ENCODE data around the gene BBX. TPM values are rescaled to one million over a fixed set of nuclear protein-coding genes. Genes with fewer than 3 reads are reported as not detected.

BBX gene
- total RNA-seq, 1 donor from 2014 or later, result 54.1 TPM

DNA sequence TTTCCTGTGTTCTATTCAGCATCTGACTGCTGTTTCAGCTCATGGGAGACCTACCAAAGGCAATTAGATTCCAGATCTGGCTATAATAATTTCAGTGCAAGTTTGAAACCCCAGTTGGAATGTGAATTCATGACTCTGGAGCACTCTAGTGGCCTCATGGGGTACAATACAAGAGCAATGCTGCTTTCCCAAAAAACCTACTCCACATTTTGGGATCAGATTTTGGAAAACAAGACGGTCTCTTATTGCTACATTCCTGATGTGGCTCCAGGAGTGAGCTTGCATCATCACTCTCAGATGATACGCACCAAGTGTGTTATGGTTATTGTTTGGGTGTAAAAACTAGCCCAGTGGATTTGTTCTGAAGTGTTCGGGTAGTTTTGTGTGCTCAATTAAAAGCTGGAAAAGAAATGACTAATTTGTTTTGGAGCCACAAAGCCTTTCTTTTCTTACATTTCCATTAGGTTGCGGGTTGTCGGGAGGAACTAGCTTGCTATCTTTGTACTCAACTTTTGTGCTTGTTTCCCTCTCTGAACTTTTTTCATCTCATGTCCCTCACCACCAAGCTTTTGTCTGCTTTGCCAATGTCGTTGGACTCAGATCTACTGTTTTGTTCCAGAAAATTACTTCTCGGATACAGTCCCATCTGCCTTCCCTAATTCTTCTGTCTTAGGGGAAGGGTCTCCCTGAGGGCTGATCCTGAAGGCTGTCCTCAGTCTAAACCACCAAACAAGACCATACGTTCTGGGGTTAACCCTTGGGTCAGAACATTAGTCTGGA, 272.1 kb downstream of the BBX start:
- TF ChIP-seq, protein P1, sequence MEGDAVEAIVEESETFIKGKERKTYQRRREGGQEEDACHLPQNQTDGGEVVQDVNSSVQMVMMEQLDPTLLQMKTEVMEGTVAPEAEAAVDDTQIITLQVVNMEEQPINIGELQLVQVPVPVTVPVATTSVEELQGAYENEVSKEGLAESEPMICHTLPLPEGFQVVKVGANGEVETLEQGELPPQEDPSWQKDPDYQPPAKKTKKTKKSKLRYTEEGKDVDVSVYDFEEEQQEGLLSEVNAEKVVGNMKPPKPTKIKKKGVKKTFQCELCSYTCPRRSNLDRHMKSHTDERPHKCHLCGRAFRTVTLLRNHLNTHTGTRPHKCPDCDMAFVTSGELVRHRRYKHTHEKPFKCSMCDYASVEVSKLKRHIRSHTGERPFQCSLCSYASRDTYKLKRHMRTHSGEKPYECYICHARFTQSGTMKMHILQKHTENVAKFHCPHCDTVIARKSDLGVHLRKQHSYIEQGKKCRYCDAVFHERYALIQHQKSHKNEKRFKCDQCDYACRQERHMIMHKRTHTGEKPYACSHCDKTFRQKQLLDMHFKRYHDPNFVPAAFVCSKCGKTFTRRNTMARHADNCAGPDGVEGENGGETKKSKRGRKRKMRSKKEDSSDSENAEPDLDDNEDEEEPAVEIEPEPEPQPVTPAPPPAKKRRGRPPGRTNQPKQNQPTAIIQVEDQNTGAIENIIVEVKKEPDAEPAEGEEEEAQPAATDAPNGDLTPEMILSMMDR (IDR thresholded peaks at IDR 0.05; ENCODE audit: unreplicated experiment), result no peak
- H3K27ac Mint-ChIP-seq, result no peak overlapping the region
- no peaks in the 10 kb centered on the region for H3K9me3 Mint-ChIP-seq (ENCODE audit: low read depth)

DNA sequence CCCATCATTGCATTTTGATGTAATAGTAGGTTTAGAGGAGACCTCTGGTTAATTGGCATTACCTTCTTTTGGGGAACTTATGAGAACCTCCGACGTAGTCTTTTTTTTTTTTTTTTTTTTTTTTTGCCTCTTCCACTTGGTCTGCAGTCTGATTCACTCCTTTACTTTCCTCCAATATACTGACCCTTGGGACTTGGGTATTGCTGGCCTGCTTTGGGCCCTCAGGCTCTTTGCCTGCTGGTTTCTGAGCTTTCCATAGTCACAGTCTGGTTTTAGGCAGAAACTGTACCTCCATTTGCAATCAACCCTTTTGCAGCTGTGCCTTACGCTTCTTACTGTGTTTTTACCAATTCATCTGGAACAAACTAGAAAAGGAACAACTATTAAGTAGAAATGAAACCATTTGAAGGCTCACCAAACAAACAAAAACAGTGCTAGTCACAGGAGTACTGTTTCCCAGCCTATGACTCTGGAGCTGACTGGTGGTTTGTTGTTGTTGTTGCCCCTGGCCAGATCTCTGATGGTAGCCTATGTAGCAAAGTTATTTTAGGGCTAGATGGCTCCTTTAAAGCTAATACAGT, 272.8 kb downstream of the BBX start:
- TF ChIP-seq, protein P1 (IDR thresholded peaks at IDR 0.05; ENCODE audit: unreplicated experiment), result no peak
- H3K9me3 Mint-ChIP-seq (ENCODE audit: low read depth), result no peaks in the 10 kb centered on the region
- H3K27me3 Mint-ChIP-seq, result no peaks in the 10 kb centered on the region
- no peak overlapping the region for H3K27ac Mint-ChIP-seq
- peaks cover 25% of the 10 kb centered on the region for H3K36me3 Mint-ChIP-seq (ENCODE audit: insufficient read depth)
- no peaks in the 10 kb centered on the region for H3K4me1 Mint-ChIP-seq (ENCODE audit: low read depth)
- no peak for DNase-seq (ENCODE audit: low spot score, unreplicated experiment)
- no peak overlapping the region for H3K4me3 Mint-ChIP-seq (ENCODE audit: low read depth)

More for the DNA sequence above, 272.1 kb downstream of the BBX start:
- H3K36me3 Mint-ChIP-seq (ENCODE audit: insufficient read depth), result peaks cover 30% of the 10 kb centered on the region
- no peak overlapping the region for H3K4me3 Mint-ChIP-seq (ENCODE audit: low read depth)
- H3K27me3 Mint-ChIP-seq, result no peaks in the 10 kb centered on the region
- no peak for DNase-seq (ENCODE audit: low spot score, unreplicated experiment)
- H3K4me1 Mint-ChIP-seq (ENCODE audit: low read depth), result no peaks in the 10 kb centered on the region

- no peak overlapping the region for H3K27ac Mint-ChIP-seq
- no peak for DNase-seq (ENCODE audit: low spot score, unreplicated experiment)
- TF ChIP-seq, protein P1 (IDR thresholded peaks at IDR 0.05; ENCODE audit: unreplicated experiment), result no peak
- no peaks in the 10 kb centered on the region for H3K9me3 Mint-ChIP-seq (ENCODE audit: low read depth)
- no peak overlapping the region for H3K4me3 Mint-ChIP-seq (ENCODE audit: low read depth)
- H3K27me3 Mint-ChIP-seq, result no peaks in the 10 kb centered on the region
- H3K4me1 Mint-ChIP-seq (ENCODE audit: low read depth), result no peaks in the 10 kb centered on the region
- H3K36me3 Mint-ChIP-seq (ENCODE audit: insufficient read depth), result peaks cover 27% of the 10 kb centered on the region
Measured at GRCh38 chr3:107796791-107797190, 274.0 kb downstream of the BBX start.

DNA sequence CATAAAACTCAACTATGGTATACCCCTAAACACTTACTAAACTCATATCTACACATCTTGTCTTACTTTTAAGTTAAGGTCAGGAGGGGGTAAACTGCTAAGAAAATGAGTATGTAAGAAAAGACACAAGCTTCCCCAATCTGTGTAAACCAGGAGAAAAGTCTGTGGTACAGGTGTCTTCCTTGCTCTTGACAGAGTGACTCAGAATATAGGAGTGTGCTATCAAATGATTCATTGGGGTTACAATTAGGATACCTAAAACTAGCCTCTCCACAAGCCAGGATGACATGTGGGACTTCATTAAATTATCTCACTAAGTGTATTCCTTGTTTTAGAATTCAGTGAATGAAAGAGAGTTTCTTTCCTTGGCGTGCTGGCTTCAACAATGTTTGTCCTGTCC, 274.8 kb downstream of the BBX start:
- no peaks in the 10 kb centered on the region for H3K27me3 Mint-ChIP-seq

GRCh38 chr3:107798381-107798780, 275.6 kb downstream of the BBX start:
- no peaks in the 10 kb centered on the region for H3K27me3 Mint-ChIP-seq

More for the DNA sequence above, 274.8 kb downstream of the BBX start:
- peaks cover 27% of the 10 kb centered on the region for H3K36me3 Mint-ChIP-seq (ENCODE audit: insufficient read depth)
- no peaks in the 10 kb centered on the region for H3K4me1 Mint-ChIP-seq (ENCODE audit: low read depth)
- TF ChIP-seq, protein P1 (IDR thresholded peaks at IDR 0.05; ENCODE audit: unreplicated experiment), result no peak
- DNase-seq (ENCODE audit: low spot score, unreplicated experiment), result no peak
- H3K27ac Mint-ChIP-seq, result no peak overlapping the region
- no peak overlapping the region for H3K4me3 Mint-ChIP-seq (ENCODE audit: low read depth)
- no peaks in the 10 kb centered on the region for H3K9me3 Mint-ChIP-seq (ENCODE audit: low read depth)

More at GRCh38 chr3:107798381-107798780, 275.6 kb downstream of the BBX start:
- Mint-ChIP-seq H3K4me1 (ENCODE audit: low read depth) (no peaks in the 10 kb centered on the region), H3K9me3 (ENCODE audit: low read depth) (no peaks in the 10 kb centered on the region), H3K4me3 (ENCODE audit: low read depth) (no peak overlapping the region), H3K27ac (no peak overlapping the region), H3K36me3 (ENCODE audit: insufficient read depth) (peaks cover 35% of the 10 kb centered on the region)
- no peak for DNase-seq (ENCODE audit: low spot score, unreplicated experiment)
- TF ChIP-seq, protein P1 (IDR thresholded peaks at IDR 0.05; ENCODE audit: unreplicated experiment), result no peak
